ENCODE data around the gene AHDC1.

AHDC1 gene

DNA sequence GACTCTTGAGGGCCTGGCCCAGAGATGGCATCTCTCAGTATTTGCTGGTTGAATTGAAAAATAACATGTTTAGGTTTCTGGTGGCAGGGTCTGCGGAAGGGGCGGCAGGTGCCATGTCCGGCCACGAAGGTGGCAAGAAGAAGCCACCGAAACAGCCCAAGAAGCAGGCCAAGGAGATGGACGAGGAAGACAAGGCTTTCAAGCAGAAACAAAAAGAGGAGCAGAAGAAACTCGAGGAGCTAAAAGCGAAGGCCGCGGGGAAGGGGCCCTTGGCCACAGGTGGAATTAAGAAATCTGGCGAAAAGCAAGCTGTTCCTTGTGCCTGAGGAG is 45.3 kb upstream of the AHDC1 start:
- Histone ChIP-seq H2BK120ac (ENCODE audit: low read depth, low read length) (no peak overlapping the region), H3K56ac (ENCODE audit: low read length) (peak overlapping the region; percentile 40), H4K5ac (ENCODE audit: low read length) (no peak overlapping the region), H2BK15ac (replicated peaks; ENCODE audit: low read depth) (no peak overlapping the region), H3K4me3 (ENCODE audit: low read length) (no peak overlapping the region), H3K23ac (ENCODE audit: low read length) (no peak overlapping the region), H3K36me3 (ENCODE audit: control insufficient read depth, insufficient read depth, low read length) (no peaks in the 10 kb centered on the region), H3K4me2 (ENCODE audit: low read length) (no peak overlapping the region), H2BK5ac (ENCODE audit: low read length) (no peak overlapping the region), H3K79me1 (ENCODE audit: low read length) (no peaks in the 10 kb centered on the region), H3K4me1 (ENCODE audit: control insufficient read depth, low read depth, low read length) (peaks cover 2% of the 10 kb centered on the region), H3K4ac (ENCODE audit: low read depth, low read length) (no peak overlapping the region), H4K8ac (ENCODE audit: low read depth, low read length) (no peak overlapping the region), H3K79me2 (ENCODE audit: control insufficient read depth, insufficient read depth, low read length) (no peaks in the 10 kb centered on the region), H2AK5ac (ENCODE audit: low read length) (no peak overlapping the region), H3K27ac (ENCODE audit: low read depth, low read length) (no peak overlapping the region), H3K27me3 (ENCODE audit: insufficient read depth, low read length, poor library complexity) (no peaks in the 10 kb centered on the region), H3K18ac (ENCODE audit: low read length) (no peak overlapping the region), H3K9ac (ENCODE audit: low read length) (no peak overlapping the region)
- WGBS (ENCODE audit: extremely low coverage, insufficient coverage, low lambda C conversion rate) = no CpG with 5 or more reads among the region's 11 CpGs
- no peak for DNase-seq

GRCh38 chr1:27648602-27649305 is 44.8 kb upstream of the AHDC1 start:
- Histone ChIP-seq H3K4ac (ENCODE audit: low read depth, low read length) (no peak overlapping the region), H3K56ac (ENCODE audit: low read length) (no peak overlapping the region), H3K9ac (ENCODE audit: low read length) (no peak overlapping the region), H3K4me3 (ENCODE audit: low read length) (no peak overlapping the region), H3K79me1 (ENCODE audit: low read length) (no peaks in the 10 kb centered on the region), H4K8ac (ENCODE audit: low read depth, low read length) (no peak overlapping the region), H3K36me3 (ENCODE audit: control insufficient read depth, insufficient read depth, low read length) (no peaks in the 10 kb centered on the region), H3K18ac (ENCODE audit: low read length) (no peak overlapping the region), H4K5ac (ENCODE audit: low read length) (no peak overlapping the region), H3K27me3 (ENCODE audit: insufficient read depth, low read length, poor library complexity) (no peaks in the 10 kb centered on the region), H3K79me2 (ENCODE audit: control insufficient read depth, insufficient read depth, low read length) (no peaks in the 10 kb centered on the region), H3K23ac (ENCODE audit: low read length) (no peak overlapping the region), H2BK120ac (ENCODE audit: low read depth, low read length) (no peak overlapping the region), H3K4me2 (ENCODE audit: low read length) (no peak overlapping the region), H3K4me1 (ENCODE audit: control insufficient read depth, low read depth, low read length) (peaks cover 2% of the 10 kb centered on the region), H2AK5ac (ENCODE audit: low read length) (no peak overlapping the region), H2BK15ac (replicated peaks; ENCODE audit: low read depth) (no peak overlapping the region), H2BK5ac (ENCODE audit: low read length) (no peak overlapping the region), H3K27ac (ENCODE audit: low read depth, low read length) (no peak overlapping the region)
- WGBS (ENCODE audit: extremely low coverage, insufficient coverage, low lambda C conversion rate) = no CpG with 5 or more reads among the region's 6 CpGs
- no peak for DNase-seq

GRCh38 chr1:27647328-27647727 is 43.4 kb upstream of the AHDC1 start:
- peaks cover 2% of the 10 kb centered on the region for H3K4me1 ChIP-seq (ENCODE audit: control insufficient read depth, low read depth, low read length)
- H3K56ac ChIP-seq (ENCODE audit: low read length) = no peak overlapping the region
- H2BK120ac ChIP-seq (ENCODE audit: low read depth, low read length) = no peak overlapping the region
- no CpG with 5 or more reads among the region's 5 CpGs for WGBS (ENCODE audit: extremely low coverage, insufficient coverage, low lambda C conversion rate)
- no peak overlapping the region for H3K27ac ChIP-seq (ENCODE audit: low read depth, low read length)
- H3K36me3 ChIP-seq (ENCODE audit: control insufficient read depth, insufficient read depth, low read length) = no peaks in the 10 kb centered on the region
- H4K8ac ChIP-seq (ENCODE audit: low read depth, low read length) = no peak overlapping the region
- no peaks in the 10 kb centered on the region for H3K79me1 ChIP-seq (ENCODE audit: low read length)
- H2AK5ac ChIP-seq (ENCODE audit: low read length) = no peak overlapping the region
- no peak for DNase-seq
- no peak overlapping the region for H2BK5ac ChIP-seq (ENCODE audit: low read length)
- no peak overlapping the region for H3K18ac ChIP-seq (ENCODE audit: low read length)
- no peak overlapping the region for H4K5ac ChIP-seq (ENCODE audit: low read length)
- no peak overlapping the region for H3K4me2 ChIP-seq (ENCODE audit: low read length)
- no peak overlapping the region for H3K4ac ChIP-seq (ENCODE audit: low read depth, low read length)
- H3K27me3 ChIP-seq (ENCODE audit: insufficient read depth, low read length, poor library complexity) = no peaks in the 10 kb centered on the region
- H3K79me2 ChIP-seq (ENCODE audit: control insufficient read depth, insufficient read depth, low read length) = no peaks in the 10 kb centered on the region
- H3K9ac ChIP-seq (ENCODE audit: low read length) = no peak overlapping the region
- no peak overlapping the region for H3K23ac ChIP-seq (ENCODE audit: low read length)
- H2BK15ac ChIP-seq (replicated peaks; ENCODE audit: low read depth) = no peak overlapping the region
- H3K4me3 ChIP-seq (ENCODE audit: low read length) = no peak overlapping the region

DNA sequence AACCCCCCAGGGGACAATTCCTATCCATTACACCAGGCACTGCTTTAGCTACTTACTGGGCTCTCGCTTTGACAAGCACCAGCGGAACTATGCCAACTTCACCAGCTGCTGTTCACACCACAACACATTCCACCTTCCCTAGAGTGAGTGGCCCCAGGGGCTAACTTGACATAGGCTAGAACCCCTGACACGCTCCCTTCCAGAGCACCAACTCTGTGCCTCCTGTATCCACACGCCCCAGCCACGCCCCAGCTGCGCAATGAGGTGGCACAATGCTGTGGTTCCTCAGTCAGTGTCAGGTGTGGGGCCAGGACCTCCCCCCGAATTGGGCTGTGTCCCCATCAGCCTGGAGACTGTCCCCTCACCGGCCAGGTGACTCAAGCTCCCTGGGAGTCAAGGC is 42.7 kb upstream of the AHDC1 start:
- Histone ChIP-seq H3K36me3 (ENCODE audit: control insufficient read depth, insufficient read depth, low read length) (no peaks in the 10 kb centered on the region), H3K9ac (ENCODE audit: low read length) (no peak overlapping the region), H3K79me2 (ENCODE audit: control insufficient read depth, insufficient read depth, low read length) (no peaks in the 10 kb centered on the region), H3K4ac (ENCODE audit: low read depth, low read length) (no peak overlapping the region), H3K79me1 (ENCODE audit: low read length) (no peaks in the 10 kb centered on the region), H4K5ac (ENCODE audit: low read length) (no peak overlapping the region), H3K27me3 (ENCODE audit: insufficient read depth, low read length, poor library complexity) (no peaks in the 10 kb centered on the region), H3K4me3 (ENCODE audit: low read length) (no peak overlapping the region), H2AK5ac (ENCODE audit: low read length) (no peak overlapping the region), H3K4me1 (ENCODE audit: control insufficient read depth, low read depth, low read length) (peaks cover 2% of the 10 kb centered on the region), H3K56ac (ENCODE audit: low read length) (peak overlapping the region; percentile 25), H2BK120ac (ENCODE audit: low read depth, low read length) (no peak overlapping the region), H2BK5ac (ENCODE audit: low read length) (no peak overlapping the region), H2BK15ac (replicated peaks; ENCODE audit: low read depth) (no peak overlapping the region), H3K27ac (ENCODE audit: low read depth, low read length) (no peak overlapping the region), H3K4me2 (ENCODE audit: low read length) (no peak overlapping the region), H3K23ac (ENCODE audit: low read length) (no peak overlapping the region), H4K8ac (ENCODE audit: low read depth, low read length) (no peak overlapping the region), H3K18ac (ENCODE audit: low read length) (no peak overlapping the region)
- DNase-seq = no peak
- no CpG with 5 or more reads among the region's 8 CpGs for WGBS (ENCODE audit: extremely low coverage, insufficient coverage, low lambda C conversion rate)

GRCh38 chr1:27645071-27645415 is 41.1 kb upstream of the AHDC1 start:
- Histone ChIP-seq H3K27me3 (ENCODE audit: insufficient read depth, low read length, poor library complexity) (no peaks in the 10 kb centered on the region), H3K4me3 (ENCODE audit: low read length) (no peak overlapping the region), H2BK5ac (ENCODE audit: low read length) (no peak overlapping the region), H3K56ac (ENCODE audit: low read length) (no peak overlapping the region), H3K18ac (ENCODE audit: low read length) (no peak overlapping the region), H3K27ac (ENCODE audit: low read depth, low read length) (no peak overlapping the region), H3K9ac (ENCODE audit: low read length) (no peak overlapping the region), H4K8ac (ENCODE audit: low read depth, low read length) (no peak overlapping the region), H3K36me3 (ENCODE audit: control insufficient read depth, insufficient read depth, low read length) (no peaks in the 10 kb centered on the region), H3K23ac (ENCODE audit: low read length) (no peak overlapping the region), H3K4ac (ENCODE audit: low read depth, low read length) (no peak overlapping the region), H2BK120ac (ENCODE audit: low read depth, low read length) (no peak overlapping the region), H4K5ac (ENCODE audit: low read length) (no peak overlapping the region), H2BK15ac (replicated peaks; ENCODE audit: low read depth) (no peak overlapping the region), H3K79me2 (ENCODE audit: control insufficient read depth, insufficient read depth, low read length) (no peaks in the 10 kb centered on the region), H3K4me1 (ENCODE audit: control insufficient read depth, low read depth, low read length) (no peaks in the 10 kb centered on the region), H3K79me1 (ENCODE audit: low read length) (no peaks in the 10 kb centered on the region), H2AK5ac (ENCODE audit: low read length) (no peak overlapping the region), H3K4me2 (ENCODE audit: low read length) (no peak overlapping the region)
- WGBS (ENCODE audit: extremely low coverage, insufficient coverage, low lambda C conversion rate) = no CpG with 5 or more reads among the region's 4 CpGs
- no peak for DNase-seq

GRCh38 chr1:27644369-27645070 is 40.6 kb upstream of the AHDC1 start:
- Histone ChIP-seq H3K36me3 (ENCODE audit: control insufficient read depth, insufficient read depth, low read length) (no peaks in the 10 kb centered on the region), H3K4ac (ENCODE audit: low read depth, low read length) (no peak overlapping the region), H4K8ac (ENCODE audit: low read depth, low read length) (no peak overlapping the region), H3K27me3 (ENCODE audit: insufficient read depth, low read length, poor library complexity) (no peaks in the 10 kb centered on the region), H2BK15ac (replicated peaks; ENCODE audit: low read depth) (no peak overlapping the region), H3K23ac (ENCODE audit: low read length) (no peak overlapping the region), H3K79me2 (ENCODE audit: control insufficient read depth, insufficient read depth, low read length) (no peaks in the 10 kb centered on the region), H3K27ac (ENCODE audit: low read depth, low read length) (no peak overlapping the region), H3K79me1 (ENCODE audit: low read length) (no peaks in the 10 kb centered on the region), H4K5ac (ENCODE audit: low read length) (no peak overlapping the region), H2BK120ac (ENCODE audit: low read depth, low read length) (no peak overlapping the region), H3K4me1 (ENCODE audit: control insufficient read depth, low read depth, low read length) (no peaks in the 10 kb centered on the region), H3K9ac (ENCODE audit: low read length) (no peak overlapping the region), H2AK5ac (ENCODE audit: low read length) (no peak overlapping the region), H3K4me3 (ENCODE audit: low read length) (no peak overlapping the region), H2BK5ac (ENCODE audit: low read length) (no peak overlapping the region), H3K18ac (ENCODE audit: low read length) (no peak overlapping the region), H3K56ac (ENCODE audit: low read length) (no peak overlapping the region), H3K4me2 (ENCODE audit: low read length) (no peak overlapping the region)
- WGBS (ENCODE audit: extremely low coverage, insufficient coverage, low lambda C conversion rate) = no CpG with 5 or more reads among the region's 5 CpGs
- no peak for DNase-seq

Data from mesendoderm (in vitro differentiated cells).